AG08395 (cell line): ENCODE data around the gene PF4V1.

Experiments
- DNase-seq: peaks from one replicate; pipeline ENCODE4 v3.0.0; 2012; ENCODE audit warnings: mixed read lengths, low spot score

The PF4V1 gene, protein sequence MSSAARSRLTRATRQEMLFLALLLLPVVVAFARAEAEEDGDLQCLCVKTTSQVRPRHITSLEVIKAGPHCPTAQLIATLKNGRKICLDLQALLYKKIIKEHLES

DNA sequence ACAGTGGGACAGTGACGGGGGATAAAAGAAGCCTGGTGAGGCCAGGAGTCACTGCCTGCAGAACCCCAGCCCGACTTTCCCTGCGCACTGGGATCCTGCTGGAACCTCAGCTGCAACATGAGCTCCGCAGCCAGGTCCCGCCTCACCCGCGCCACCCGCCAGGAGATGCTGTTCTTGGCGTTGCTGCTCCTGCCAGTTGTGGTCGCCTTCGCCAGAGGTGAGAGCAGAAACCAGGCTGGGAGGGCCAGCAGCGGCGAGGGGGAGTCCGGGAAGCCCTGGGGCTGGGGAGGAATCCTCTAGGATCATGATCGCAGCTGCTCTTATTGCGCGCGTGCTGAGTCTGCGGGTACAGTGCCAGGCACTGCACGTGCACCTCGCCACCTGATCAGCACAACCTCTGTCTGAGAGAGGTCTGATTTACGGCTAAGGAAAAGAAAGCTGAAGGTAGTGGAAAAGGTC, at the start of gene PF4V1:
Gene PF4V1, plus strand, starts transcription at position 51 of the 459 bp plus-strand sequence. Its CDS starts 67 bp downstream, at position 118.
- DNase-seq = peak; percentile 39

DNA sequence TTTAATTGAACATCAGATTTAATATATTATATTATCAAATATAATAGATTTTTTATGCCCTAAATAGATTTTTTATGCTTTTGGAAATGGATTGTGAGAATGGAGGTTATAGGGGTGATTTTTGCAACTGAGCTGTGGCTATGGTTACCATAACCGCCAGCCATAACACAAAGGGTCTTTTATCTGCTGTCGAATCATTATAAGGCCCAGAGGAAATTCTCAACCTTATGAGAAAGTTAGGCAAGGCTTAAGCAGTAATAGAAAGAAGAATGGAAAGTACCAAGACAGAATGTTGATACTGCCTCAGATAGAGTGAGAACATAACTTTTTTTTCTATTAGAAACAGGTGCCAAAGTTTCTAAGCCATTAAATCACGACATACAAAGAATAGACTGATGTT, 42.9 kb upstream of the PF4V1 start:
- DNase-seq = no peak

DNA sequence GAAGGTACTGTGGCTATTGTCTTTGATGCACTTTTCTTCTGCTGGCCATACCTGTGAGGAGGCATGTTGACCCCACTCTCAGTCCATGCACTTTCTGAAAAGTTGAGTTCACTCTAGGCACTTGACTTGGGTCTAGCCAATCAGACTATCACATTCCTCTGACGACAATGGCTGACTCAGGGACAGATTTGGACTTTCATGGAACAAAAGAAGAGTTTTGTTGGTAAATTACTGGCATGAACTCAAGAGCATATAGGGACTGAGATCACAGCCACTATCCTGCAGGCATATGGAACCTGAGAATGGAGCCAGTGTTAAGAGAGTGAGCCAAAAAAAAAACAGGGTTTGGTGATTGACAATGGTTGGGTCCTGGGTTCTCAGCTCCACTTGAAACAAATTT, 41.3 kb upstream of the PF4V1 start:
- no peak for DNase-seq

DNA sequence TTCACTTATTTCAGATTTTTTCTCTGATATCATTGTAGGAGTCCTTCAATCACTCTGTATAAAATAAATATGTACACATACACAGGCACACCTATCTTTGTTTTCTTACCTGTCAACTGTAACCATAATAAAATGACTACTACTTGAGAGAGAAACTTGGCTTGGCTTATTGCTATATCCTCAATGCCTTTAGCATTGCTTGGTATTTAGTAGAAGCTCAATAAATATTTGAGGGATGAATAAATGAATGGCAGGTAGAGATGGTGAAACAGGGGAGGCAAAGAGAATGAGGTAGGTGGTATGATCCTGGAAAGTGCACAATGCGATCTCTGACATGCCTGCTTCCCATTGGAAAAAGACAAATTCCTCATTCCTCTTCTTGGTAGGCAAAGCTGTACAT, 38.4 kb upstream of the PF4V1 start:
- DNase-seq = no peak

- DNase-seq = no peak
These were observed 38.0 kb upstream of the PF4V1 start for GRCh38 chr4:73815145-73815544.

GRCh38 chr4:73816814-73817213, 36.3 kb upstream of the PF4V1 start:
- DNase-seq = peak; percentile 62

DNA sequence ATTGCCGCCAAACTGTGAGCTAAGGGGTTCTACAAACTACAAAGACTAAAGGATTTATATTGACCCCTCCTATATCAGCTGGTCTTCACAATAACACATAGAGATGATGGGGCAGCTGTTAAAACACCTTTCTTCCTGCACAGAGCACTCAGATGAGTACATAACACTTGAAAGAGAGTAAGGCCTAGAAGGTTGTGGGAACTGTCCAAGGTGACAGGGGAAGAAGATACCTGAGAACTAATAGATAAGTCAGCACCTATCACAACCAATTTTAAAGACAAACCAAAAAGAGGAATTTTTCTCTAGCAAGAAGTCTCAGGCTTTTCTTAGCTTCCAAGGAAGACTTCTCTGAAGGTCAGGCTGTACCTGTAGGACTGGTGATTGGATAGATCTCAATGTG, 35.8 kb upstream of the PF4V1 start:
- no peak for DNase-seq

DNA sequence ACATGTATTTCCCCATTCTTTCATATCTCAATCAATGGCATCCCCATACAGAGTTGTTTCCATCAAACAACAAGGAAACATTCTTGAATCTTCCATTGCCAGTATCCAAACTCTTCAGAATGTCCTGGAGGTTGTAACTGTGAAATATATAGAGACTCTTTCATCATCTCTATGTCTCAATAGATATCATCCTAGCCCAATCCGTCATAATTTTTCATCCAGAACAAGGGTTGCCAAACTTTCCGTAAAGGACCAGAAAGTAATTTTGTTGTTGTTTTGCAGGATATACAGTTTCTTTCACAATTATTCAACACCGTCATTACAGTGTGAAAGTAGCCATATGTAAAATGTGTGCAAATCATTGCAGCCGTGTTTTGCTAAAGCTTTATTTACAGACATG, 31.8 kb upstream of the PF4V1 start:
- DNase-seq = no peak

DNA sequence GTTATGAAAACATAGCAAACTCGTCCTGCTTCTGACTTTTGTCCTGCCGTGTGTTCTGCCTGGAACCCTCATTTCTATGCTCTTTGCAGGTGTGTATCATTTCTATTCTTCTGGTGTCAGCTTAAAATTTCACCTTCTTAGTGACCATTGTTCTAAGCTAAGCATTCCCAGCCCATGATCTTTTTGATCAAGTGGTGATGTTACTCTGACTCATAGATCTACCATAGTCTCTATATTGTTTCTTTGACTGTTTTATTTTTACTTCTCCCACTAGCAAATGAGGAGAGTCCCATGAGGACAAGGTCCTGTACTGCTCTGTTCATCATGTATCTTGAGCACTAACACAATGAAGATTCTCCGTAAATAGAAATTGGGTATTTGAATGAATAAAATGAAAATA, 30.7 kb upstream of the PF4V1 start:
- DNase-seq = no peak

- DNase-seq = no peak
These were observed 30.1 kb upstream of the PF4V1 start for GRCh38 chr4:73822812-73823504.

DNA sequence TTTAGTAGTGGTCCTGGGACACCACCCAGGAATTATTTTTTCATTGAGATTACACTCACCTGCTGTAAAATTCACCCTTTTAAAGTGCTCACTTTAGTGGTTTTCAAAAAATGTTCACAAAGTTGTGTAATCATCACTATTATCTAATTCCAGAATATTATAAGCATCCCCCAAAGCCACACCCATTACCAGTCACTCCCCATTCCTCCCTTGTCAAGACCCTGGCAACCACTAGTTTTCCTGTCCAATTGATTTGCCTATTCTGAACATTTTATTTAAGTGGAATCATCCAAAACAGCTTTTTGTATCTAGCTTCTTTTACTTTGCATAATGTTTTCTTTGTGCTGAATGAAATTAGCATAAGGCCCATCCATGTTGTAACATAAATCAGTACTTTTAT, 29.3 kb upstream of the PF4V1 start:
- no peak for DNase-seq

GRCh38 chr4:73828956-73829355, 24.1 kb upstream of the PF4V1 start:
- peak; percentile 22 for DNase-seq

GRCh38 chr4:73831569-73831968, 21.5 kb upstream of the PF4V1 start:
- no peak for DNase-seq

GRCh38 chr4:73832651-73833237, 20.4 kb upstream of the PF4V1 start:
- DNase-seq = peak; percentile 22

DNA sequence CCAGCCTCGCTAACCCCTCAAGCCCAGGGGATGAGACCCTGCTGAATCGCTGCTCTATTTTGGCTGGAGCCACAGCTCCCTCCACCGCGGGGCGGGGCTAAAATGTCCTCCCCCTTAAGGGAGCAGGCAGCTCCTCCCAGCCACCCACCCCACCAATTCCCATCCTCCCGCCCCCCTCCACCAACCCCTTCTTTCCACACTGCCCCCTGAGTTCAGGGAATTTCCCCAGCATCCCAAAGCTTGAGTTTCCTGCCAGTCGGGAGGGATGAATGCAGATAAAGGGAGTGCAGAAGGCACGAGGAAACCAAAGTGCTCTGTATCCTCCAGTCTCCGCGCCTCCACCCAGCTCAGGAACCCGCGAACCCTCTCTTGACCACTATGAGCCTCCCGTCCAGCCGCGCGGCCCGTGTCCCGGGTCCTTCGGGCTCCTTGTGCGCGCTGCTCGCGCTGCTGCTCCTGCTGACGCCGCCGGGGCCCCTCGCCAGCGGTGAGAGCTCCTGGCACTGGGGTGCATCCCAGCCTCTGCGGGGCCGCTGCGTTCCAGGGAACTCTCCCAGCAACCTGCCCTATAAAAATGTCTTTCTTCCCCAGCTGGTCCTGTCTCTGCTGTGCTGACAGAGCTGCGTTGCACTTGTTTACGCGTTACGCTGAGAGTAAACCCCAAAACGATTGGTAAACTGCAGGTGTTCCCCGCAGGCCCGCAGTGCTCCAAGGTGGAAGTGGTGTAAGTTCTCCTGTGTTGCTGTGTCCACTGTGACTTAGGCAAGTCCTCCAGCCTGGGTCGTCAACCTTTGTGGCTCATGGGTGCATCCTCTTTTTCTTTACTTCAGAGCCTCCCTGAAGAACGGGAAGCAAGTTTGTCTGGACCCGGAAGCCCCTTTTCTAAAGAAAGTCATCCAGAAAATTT, 16.5 kb upstream of the PF4V1 start, which contains the start of gene CXCL6:
Gene CXCL6, plus strand, starts transcription at position 306 of the 907 bp plus-strand sequence. Its CDS starts 73 bp downstream, at position 379.
- peak; percentile 19 for DNase-seq

DNA sequence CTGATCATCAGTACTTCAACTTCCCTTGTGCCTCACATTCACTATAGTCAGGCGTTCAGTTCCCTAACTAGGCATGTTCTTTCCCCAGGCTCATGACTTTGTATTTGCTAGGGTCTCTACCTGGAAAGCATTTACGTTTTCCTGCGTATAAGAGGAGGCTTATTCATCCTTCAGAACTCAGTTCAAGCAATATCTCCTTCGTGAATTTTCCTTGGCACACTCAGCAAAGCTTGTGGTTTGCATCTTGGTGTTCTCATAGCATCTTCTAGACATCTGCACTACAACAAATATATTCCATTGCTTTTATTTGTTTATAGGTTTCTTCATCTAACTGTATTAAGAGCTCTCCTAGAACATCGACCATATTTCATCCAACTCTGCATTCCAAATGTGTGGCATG, 14.0 kb upstream of the PF4V1 start:
- no peak for DNase-seq

- DNase-seq = no peak
These were observed 13.4 kb upstream of the PF4V1 start for GRCh38 chr4:73839715-73840114.

DNA sequence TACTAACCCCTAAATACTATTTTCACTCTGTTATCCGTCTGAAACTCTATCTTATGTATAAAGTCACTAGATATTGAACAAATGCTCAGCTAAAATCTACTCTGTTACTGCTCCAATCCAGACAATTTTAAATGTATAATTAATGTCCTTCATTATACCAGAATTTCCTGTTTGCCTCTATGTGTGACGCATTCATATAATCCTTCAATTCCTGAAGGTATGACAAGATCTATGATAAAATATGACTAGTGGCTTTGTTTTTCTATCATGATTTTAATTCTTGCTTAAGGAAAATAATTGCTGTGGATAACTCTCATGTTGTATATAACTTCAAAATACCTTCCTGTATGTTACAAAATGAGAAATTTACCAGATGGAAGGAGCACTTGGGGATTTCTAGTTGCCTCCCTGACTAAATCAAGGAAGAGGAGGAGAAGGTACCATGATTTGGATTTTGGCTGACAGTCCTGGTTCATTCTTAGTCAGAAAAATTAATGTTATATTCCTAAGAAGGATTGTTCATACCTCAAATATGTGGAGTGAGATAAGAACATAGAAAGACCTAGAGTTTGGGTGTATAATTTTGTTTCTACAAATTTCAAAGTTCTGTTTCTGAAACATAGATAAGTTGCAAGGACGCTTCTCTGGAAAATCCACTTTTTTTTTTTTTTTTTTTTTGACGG, 11.7 kb upstream of the PF4V1 start:
- no peak for DNase-seq

DNA sequence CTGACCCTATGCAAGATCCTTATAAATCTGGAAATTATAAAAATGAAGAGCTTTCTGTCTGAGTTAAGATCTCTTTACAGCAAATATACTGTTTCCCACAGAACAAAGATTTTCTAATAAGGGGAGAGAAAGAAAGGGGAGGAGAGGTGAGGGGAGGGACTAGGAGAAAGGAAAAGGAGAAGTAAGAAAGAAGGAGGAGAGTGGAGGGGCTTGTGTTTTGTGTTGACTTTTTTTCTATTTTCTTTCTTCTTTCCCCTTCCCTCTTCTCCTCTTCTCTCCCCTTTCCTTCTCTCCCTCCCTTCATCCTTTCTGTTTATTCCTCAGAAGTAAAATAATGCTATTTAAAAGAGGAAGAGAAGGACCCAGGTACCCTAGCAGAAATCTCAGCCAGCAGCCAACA, 10.4 kb upstream of the PF4V1 start:
- DNase-seq = no peak

DNA sequence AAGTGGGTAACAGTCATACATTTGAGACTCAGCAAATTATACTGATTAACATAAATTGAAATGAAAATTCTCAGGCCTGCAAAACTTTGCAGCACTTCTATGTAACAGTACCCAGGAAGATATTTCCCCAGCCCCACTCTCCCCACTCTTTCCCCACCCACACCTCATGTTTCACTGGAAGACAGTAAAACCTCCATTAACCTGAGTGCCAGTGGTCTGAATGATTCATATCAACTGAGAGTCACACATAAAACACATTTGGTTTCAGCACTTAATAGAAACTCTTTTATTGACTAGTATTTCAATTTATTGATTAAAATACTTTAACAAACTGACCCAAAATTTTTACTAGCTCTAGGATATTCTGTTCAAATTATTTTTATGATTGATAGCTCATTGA, 9.7 kb upstream of the PF4V1 start:
- DNase-seq = no peak

- no peak for DNase-seq
These were observed 8.8 kb upstream of the PF4V1 start for GRCh38 chr4:73844345-73844744.

DNA sequence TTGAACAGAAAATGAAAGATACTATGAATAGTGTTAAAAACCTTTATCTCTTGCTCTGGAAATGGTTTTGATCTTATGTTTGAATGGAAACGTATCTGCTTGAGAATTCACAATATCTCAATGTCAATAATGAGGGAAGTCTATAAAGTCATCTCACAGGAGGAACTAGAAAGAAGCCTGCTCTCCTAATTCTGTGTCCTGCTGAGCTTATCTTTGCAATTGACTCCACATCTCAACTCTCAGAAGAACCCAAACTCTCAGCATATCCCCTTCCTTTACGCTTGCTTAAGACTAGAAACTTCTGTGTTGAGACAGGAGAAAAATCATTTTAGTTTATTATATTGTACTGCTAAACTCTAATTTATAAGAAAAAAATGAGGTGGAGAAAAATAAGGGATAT, 8.3 kb upstream of the PF4V1 start:
- no peak for DNase-seq
